Posterior vena cava (tissue), 2 donors: ENCODE results near the gene AMN. TPM values are rescaled to one million over a fixed set of nuclear protein-coding genes. Genes with fewer than 3 reads are reported as not detected.

ENCODE experiments used
- DNase-seq: peaks from one replicate; pipeline ENCODE4 v3.0.0-alpha.2; 2020; ENCODE audit warnings: low spot score
- intact Hi-C, 2 donors: fragments of 100-400 bp; cut with DNase I; formaldehyde crosslinking; loops; one replicate each; pipeline versions ENCODE4 v1.14.1 to v1.14.2; 2022 to 2023
- total RNA-seq, 2 donors: library from RNA; stranded (reverse); fragmentation: NEBNext Ultra II Directional; extraction: Animal tissue kit (Norgen Biotek cat#: 25700); gene quantifications; one replicate each; pipeline ENCODE4 v1.2.1, GENCODE V29; 2021
- donor health status: DM: yes; HTN: yes; CAD: no.
- donor health status: DM: yes; HTN: yes; CAD: no.

Gene AMN
- total RNA-seq, 2 donors from 2014 or later = 0.10 TPM; not detected in 1

GRCh38 chr14:102937331-102938175, 15.1 kb downstream of the AMN start:
- intact Hi-C loops = no loop called here
- peak; percentile 70 for DNase-seq

DNA sequence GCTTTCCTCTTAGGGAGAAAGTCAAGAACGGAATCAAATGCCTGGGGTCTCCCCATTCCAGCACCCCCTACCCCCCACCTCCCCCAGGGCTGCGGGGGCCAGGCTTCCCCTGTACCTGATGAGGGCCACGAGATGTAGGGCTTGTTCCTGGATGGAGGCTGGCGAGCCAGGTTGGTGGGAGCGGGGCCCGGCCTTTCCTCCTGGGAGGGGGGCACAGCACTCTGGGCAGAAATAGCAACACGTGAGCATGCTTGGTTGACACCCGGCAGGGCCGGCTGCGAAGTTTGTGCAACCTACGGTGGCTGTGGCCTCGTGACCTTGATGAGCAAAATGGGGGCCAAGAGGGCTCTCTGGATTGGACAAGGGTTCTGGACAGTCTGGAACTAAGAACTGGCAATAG, 15.7 kb downstream of the AMN start:
- intact Hi-C loops = no loop called here
- DNase-seq = no peak

GRCh38 chr14:102939329-102939728, 16.9 kb downstream of the AMN start:
- DNase-seq = peak; percentile 75
- intact Hi-C loops = no loop called here

- peak; percentile 75 for DNase-seq
- intact Hi-C loops = no loop called here
Measured at GRCh38 chr14:102939820-102940561, 17.5 kb downstream of the AMN start.

GRCh38 chr14:102940729-102941362, 18.4 kb downstream of the AMN start:
- DNase-seq = no peak
- intact Hi-C loops = no loop called here

- intact Hi-C loops = no loop called here
- no peak for DNase-seq
Measured at GRCh38 chr14:102941419-102942011, 19.1 kb downstream of the AMN start.

DNA sequence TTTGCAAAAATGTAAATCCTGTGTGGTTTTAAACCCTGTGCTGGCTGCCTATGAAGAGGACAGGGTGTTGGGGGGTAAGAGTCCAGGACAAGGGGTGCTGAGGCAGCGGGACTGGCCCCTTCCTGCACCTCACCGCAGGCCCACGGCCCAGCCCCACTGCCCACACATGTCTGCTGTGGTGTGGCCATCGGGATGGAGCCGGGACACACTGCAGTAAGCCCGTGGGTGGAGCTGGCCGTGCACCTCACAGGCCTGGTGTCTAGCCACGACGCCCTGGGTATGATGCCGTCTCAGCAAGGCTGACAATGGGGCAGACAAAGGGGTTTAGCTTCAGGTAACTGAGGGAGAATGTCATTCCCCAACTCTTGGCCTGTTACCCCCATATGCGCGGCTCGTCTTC, 19.6 kb downstream of the AMN start:
- intact Hi-C loops = no loop called here

DNA sequence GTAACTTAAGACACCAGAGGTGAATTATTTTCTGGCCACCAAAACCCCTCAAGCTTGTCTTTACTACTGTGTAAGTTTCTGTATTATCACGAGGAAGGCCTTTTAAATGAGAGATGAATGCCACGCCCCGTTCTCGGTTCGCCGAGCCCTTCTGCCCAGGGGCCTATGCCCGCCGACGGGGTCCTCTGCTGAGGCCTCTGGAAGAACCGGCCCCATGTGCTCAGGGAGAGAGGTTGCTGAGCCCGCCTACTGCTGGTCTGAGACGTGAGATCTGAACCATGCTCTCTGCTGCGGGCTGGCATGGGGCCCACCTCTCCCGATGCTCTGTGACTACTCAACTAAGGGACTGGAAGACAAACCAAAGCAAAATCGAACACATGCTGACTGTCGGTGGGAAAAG, 21.0 kb downstream of the AMN start:
- intact Hi-C loops = no loop called here

More for the DNA sequence above, 19.6 kb downstream of the AMN start:
- DNase-seq = no peak

GRCh38 chr14:102943979-102944378, 21.5 kb downstream of the AMN start:
- no peak for DNase-seq
- intact Hi-C loops = no loop called here

More for the DNA sequence above, 21.0 kb downstream of the AMN start:
- no peak for DNase-seq

DNA sequence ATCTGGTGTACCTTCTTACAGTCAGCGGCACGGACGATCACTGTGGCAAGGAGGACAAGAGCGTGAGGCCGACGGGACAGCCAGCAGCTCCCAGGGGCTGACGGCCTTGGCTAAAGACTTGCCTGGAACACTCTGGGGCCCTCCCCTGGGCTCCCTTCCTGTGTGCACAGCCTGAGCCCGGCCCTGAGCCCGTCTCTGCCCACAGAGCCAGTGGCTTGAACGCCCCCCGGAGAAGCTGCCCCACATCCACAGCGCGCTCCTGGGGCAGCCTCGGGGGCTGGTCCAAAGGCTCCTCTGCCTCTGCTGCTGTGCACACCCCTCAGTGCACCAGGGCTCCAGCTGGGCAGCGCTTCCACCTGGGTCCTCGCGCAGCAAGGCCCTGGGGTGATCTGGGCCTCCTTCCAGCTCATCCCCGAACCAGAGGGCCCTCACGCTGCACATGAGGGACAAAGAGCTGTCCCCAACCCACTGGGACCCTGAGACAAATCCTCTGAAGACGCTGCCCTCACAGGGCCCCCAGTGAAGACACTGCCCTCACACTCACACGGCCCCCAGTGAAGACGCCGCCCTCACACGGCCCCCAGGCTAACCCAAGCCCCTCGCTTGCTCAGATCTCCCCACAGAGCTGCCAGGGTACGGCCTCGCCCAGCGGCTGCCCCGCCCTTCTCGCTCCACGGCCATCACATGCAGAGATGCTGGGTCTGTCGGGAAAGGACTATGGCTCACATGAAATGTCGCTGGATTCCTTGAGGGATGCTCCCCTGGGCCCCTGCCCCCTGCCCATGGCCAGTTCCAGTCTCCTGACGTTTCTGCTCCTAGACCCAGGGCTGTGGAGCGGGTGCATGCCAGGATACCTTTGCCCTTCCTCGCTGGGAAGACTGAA, 22.2 kb downstream of the AMN start:
- intact Hi-C loops = no loop called here
- DNase-seq = no peak

DNA sequence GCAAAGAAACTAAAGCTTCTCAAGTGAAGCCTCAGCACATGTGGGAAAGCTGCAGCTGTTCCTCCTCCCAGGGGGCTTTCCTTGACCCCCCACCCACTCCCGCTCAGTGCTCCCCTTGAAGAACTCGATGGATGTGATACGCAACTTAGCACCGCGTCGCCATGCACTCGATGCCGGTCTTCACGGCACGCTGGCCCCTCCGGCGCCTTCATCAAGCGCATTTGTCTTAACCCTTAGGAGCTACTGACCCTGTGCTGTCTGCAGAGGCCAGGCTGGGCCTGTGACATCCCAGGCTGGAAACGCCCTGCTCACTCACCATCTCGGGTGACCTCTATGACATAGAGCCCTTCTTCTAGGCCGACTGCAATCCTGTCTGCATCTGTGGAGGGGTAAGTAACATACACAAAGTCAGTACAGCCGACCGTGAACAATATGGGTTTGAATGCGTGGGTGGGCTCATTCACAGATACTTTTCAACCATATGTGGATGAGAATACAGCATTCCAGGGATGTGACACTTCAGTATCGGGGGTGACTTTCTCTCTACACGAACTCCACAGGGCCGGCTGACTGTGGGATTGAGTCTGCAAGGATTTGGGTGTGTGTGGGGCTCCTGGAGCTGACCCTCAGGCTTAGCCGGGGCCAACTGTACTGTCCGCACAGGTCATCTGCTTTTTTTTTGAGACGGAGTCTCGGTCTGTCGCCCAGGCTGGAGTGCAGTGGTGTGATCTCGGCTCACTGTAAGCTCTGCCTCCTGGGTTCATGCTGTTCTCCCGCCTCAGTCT, 23.1 kb downstream of the AMN start:
- intact Hi-C loops = no loop called here
- DNase-seq = no peak

DNA sequence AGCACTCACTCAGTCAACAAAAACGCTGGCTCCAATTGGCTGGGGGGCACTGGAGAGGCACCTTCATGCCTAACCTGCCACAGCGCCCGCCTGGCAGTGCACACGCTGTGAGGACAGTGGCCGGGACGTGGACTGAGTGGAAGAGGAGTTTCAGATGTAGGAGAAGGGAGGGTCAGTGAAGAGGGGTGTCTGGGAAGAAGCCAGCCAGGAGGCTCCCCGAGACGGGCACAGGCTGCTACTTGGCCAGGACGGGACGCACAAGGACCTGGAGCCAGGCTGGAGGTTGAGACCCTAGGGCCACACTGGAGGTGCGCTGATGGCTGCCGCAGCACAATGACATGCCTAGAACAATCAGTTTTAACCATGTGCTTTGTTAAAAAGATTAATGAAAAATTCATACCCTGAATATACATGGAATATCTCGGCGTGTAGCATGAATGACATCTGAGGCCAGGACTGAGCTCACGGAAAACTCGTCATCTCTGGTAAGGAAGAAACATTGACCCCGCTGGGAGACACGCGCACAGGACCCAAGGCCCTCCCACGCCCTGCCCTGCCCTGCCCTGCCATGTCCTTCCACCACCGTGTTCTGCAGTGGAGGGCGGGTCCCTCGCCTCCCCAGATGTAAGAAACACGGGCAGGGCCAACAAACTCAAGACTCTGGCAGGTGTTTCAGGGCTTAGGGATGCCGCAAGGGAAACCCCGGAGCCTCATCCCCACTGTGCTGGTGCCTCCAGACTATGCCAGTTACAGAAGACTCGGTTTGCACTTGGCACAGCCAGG, 25.0 kb downstream of the AMN start:
- DNase-seq = no peak
- intact Hi-C loops = no loop called here

DNA sequence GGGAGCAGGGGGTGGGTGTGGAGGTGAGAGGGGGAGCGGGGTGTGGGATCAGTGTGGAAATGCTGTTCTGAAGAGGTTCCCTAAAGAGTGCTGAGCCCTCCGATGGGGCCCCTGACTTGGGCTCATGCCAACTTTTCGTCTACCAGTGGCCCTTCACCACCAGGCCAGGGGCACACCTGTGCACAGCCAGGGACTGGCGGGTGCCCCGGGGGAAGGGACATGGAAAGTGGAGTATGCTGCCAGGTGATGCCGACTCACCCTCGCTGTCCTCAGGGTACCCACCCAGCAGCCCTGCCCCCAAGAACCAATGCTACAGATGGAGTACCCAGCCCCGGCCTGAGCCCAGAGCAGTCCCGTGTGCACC, 26.2 kb downstream of the AMN start:
- DNase-seq = no peak
- intact Hi-C loops = no loop called here

- no peak for DNase-seq
- intact Hi-C loops = no loop called here
Measured at GRCh38 chr14:102949062-102949800, 26.8 kb downstream of the AMN start.

DNA sequence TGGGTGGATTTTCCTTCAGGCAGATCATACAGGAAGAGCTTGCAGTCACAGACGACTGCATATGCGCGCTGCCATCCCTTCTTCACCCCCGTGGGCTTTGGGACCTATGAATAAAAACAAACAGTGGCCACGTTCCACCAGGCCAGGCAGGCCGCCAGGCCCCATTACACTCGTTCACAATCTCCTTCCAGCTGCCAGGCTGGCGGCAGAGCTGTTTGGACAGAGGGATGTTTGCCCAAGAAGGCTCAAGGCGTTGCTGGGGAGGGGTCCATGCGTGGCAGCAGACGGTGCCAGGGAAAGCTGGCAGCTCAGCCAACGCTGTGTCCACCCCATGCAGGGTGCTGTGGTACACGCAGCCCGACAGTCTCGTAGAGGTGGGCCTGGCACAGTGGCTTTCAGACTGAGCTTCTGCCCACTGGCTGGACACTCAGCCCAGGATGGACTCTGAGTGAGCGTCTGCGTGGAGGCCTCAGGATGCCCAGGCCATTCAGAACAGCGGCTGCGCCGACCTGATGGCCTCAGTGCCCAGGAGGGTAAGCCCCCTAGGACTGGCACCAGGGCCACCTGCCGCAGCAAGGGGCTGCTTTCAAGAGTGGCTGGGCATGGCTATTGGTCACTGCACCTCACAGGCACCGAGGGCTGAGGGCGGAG, 27.5 kb downstream of the AMN start:
- no peak for DNase-seq
- intact Hi-C loops = no loop called here

DNA sequence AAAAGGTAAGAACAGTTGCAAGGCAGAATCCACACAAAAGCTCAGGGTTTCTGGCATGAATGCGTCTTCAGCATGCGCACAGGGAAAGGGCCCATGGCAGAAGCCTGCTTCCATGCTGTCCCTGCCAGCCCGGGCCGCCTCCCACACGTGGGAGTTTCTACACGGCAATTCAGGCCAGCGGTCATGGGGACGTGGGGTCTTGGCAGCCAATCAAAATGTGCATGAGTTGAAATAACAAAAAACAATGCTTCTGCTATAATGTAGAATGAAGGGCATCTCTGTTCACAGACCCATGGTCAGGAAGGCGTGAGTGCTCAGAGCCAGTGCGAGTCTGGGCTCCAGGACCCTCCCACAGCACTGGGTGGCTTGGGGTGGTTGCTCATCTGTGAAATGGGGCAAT, 28.6 kb downstream of the AMN start:
- DNase-seq = no peak
- intact Hi-C loops = no loop called here
